Esophagus squamous epithelium (tissue), 5 donors: Measurements from ENCODE around the gene ZFP36. TPM values are rescaled to one million over a fixed set of nuclear protein-coding genes. Genes with fewer than 3 reads are reported as not detected.
A peak's percentile ranks its signal among the peaks of the same experiment; 100 is the strongest.

ENCODE experiments used
- DNase-seq: peaks from one replicate; lab custom pipeline; 2025; lab: John Stamatoyannopoulos, UW
- H3K27ac ChIP-seq, 4 donors: fragments of 200-600 bp; sonication (generic); one replicate each; pipeline ENCODE4 v1.5.1; 2016 to 2019; ENCODE audit warnings: mild to moderate bottlenecking in 1 of 4
- H3K27me3 ChIP-seq, 4 donors: fragments of 200-600 bp; sonication (generic); 1 replicate in 3 of 4; 2 replicates in 1 of 4; pipeline versions ENCODE4 v1.5.1 to v1.6.0; 2017 to 2021; ENCODE audit warnings: antibody characterized with exemption in 1 of 4
- H3K36me3 ChIP-seq, 3 donors: fragments of 200-600 bp; sonication (generic); one replicate each; pipeline ENCODE4 v1.5.1; 2016 to 2019
- H3K4me1 ChIP-seq, 3 donors: fragments of 200-600 bp; sonication (generic); one replicate each; pipeline ENCODE4 v1.5.1; 2017 to 2019
- H3K4me3 ChIP-seq, 4 donors: fragments of 200-600 bp; sonication (generic); 1 replicate in 3 of 4; 2 replicates in 1 of 4; pipeline ENCODE4 v1.5.1; 2016 to 2019; ENCODE audit warnings: mild to moderate bottlenecking in 2 of 4, moderate library complexity in 1 of 4
- H3K9me3 ChIP-seq, 3 donors: fragments of 200-600 bp; sonication (generic); one replicate each; pipeline ENCODE4 v1.5.1; 2016 to 2019
- CTCF ChIP-seq, 6 experiments: fragments of 450-650 bp in 4 of 6; fragments of 200-600 bp in 2 of 6; sonication (generic) in 2 of 6; IDR thresholded peaks; one replicate each; pipeline ENCODE4 v1.5.1; 2016 to 2019; ENCODE audit warnings: antibody characterized with exemption in 6 of 6, mild to moderate bottlenecking in 4 of 6, moderate library complexity in 4 of 6
- POLR2A ChIP-seq, 4 donors: fragments of 450-650 bp; IDR thresholded peaks; one replicate each; pipeline ENCODE4 v1.6.1; 2017; ENCODE audit warnings: antibody characterized with exemption in 4 of 4, mild to moderate bottlenecking in 4 of 4, moderate library complexity in 3 of 4
- WGBS, 2 donors: methylation state at CpG; one replicate each; pipeline ENCODE4 v1.1.5; 2018; 5-methylcytosine and 5-hydroxymethylcytosine counted together
- intact Hi-C: fragments of 100-400 bp; cut with DNase I; formaldehyde crosslinking; loops from one replicate; pipeline ENCODE4 v1.15.0; 2022
- total RNA-seq, 4 donors: library from RNA; depleted of rRNA; stranded (reverse); fragments of >200 nt; gene quantifications; one replicate each; pipeline ENCODE4 v1.1.0, GENCODE V29; 2016
- donor health status: DM: yes; HTN: yes; CAD: no.

Gene ZFP36
- total RNA-seq, 4 donors from 2014 or later, result 72.1 to 230 (median 121) TPM

- WGBS, 2 donors, result 0% methylated on average over 2 to 5 of the region's 14 CpGs
- DNase-seq, result peak; percentile 39
- no peaks in the 10 kb centered on the region for H3K27me3 ChIP-seq
- peaks cover 32 to 64% (median 47%) of the 10 kb centered on the region in 3 donors for H3K4me1 ChIP-seq
- peaks cover 11 to 21% (median 19%) of the 10 kb centered on the region in 3 donors for H3K36me3 ChIP-seq
- peak overlapping the region; percentile 99 for H3K27ac ChIP-seq
- intact Hi-C loops, result no loop called here
- TF ChIP-seq CTCF (IDR thresholded peaks at IDR 0.05) (no peak), POLR2A (IDR thresholded peaks at IDR 0.05) (no peak)
- no peaks in the 10 kb centered on the region for H3K9me3 ChIP-seq
- H3K4me3 ChIP-seq, result peak overlapping the region; percentile 76 to 90 (median 79)
These were observed 688 bp downstream of the ZFP36 start for GRCh38 chr19:39407410-39407659.

- no peaks in the 10 kb centered on the region for H3K9me3 ChIP-seq
- H3K27ac ChIP-seq, result peak overlapping the region; percentile 99
- peaks cover 11 to 21% (median 19%) of the 10 kb centered on the region in 3 donors for H3K36me3 ChIP-seq
- DNase-seq, result no peak
- 8 to 10% methylated on average over 11 to 12 of the region's 40 CpGs for WGBS, 2 donors
- peaks cover 31 to 63% (median 44%) of the 10 kb centered on the region in 3 donors for H3K4me1 ChIP-seq
- peak overlapping the region; percentile 76 to 90 (median 79) for H3K4me3 ChIP-seq
- intact Hi-C loops, result no loop called here
- no peaks in the 10 kb centered on the region for H3K27me3 ChIP-seq
- peak in 3 of 4 donors; percentile 48 to 81 (median 52) for TF ChIP-seq POLR2A (IDR thresholded peaks at IDR 0.05)
- TF ChIP-seq CTCF (IDR thresholded peaks at IDR 0.05), result peak in 1 of 6 experiments; percentile 7
These were observed 1.2 kb downstream of the ZFP36 start for GRCh38 chr19:39407660-39408391.

GRCh38 chr19:39408392-39409207 lies 2.0 kb downstream of the ZFP36 start:
- peak overlapping the region; percentile 99 for H3K27ac ChIP-seq
- intact Hi-C loops, result no loop called here
- DNase-seq, result no peak
- H3K9me3 ChIP-seq, result no peaks in the 10 kb centered on the region
- H3K27me3 ChIP-seq, result no peaks in the 10 kb centered on the region
- WGBS, 2 donors, result 3 to 7% methylated on average over 4 to 15 of the region's 20 CpGs
- peaks cover 31 to 63% (median 44%) of the 10 kb centered on the region in 3 donors for H3K4me1 ChIP-seq
- peaks cover 11 to 21% (median 19%) of the 10 kb centered on the region in 3 donors for H3K36me3 ChIP-seq
- no peak for TF ChIP-seq CTCF (IDR thresholded peaks at IDR 0.05)
- peak in 1 of 4 donors; percentile 46 for TF ChIP-seq POLR2A (IDR thresholded peaks at IDR 0.05)
- peak overlapping the region; percentile 76 to 90 (median 79) for H3K4me3 ChIP-seq

- peak; percentile 79 for DNase-seq
- no peaks in the 10 kb centered on the region for H3K9me3 ChIP-seq
- WGBS, 2 donors, result 1 to 2% methylated on average over 5 to 8 of the region's 52 CpGs
- peak in 1 of 6 experiments; percentile 10 for TF ChIP-seq CTCF (IDR thresholded peaks at IDR 0.05)
- TF ChIP-seq POLR2A (IDR thresholded peaks at IDR 0.05), result peak; percentile 8 to 88 (median 77)
- peaks cover 30 to 63% (median 46%) of the 10 kb centered on the region in 3 donors for H3K4me1 ChIP-seq
- peaks cover 11 to 21% (median 19%) of the 10 kb centered on the region in 3 donors for H3K36me3 ChIP-seq
- peak overlapping the region; percentile 76 to 90 (median 79) for H3K4me3 ChIP-seq
- peak overlapping the region; percentile 99 for H3K27ac ChIP-seq
- no peaks in the 10 kb centered on the region for H3K27me3 ChIP-seq
- intact Hi-C loops, result no loop called here
These were observed 2.8 kb downstream of the ZFP36 start for GRCh38 chr19:39409208-39410016.
